GM12865 (cell line): ENCODE data around the gene IQGAP2.

ENCODE experiments used
- DNase-seq: peaks from one replicate; pipeline ENCODE4 v3.0.0; 2010; ENCODE audit warnings: low read depth
- H3K4me3 ChIP-seq: 2 replicates; pipeline ENCODE4 v1.5.1; 2011; ENCODE audit warnings: mild to moderate bottlenecking, low read depth, low read length, control low read depth
- TF ChIP-seq, protein P1 (sequence below): IDR thresholded peaks from 2 replicates; pipeline ENCODE4 v1.5.1; 2011; ENCODE audit warnings: low read length, control low read depth, low read depth, inconsistent platforms; ENCODE audit not compliant: insufficient read depth; ENCODE audit errors: missing control alignments

The IQGAP2 gene

GRCh38 chr5:76474377-76474776 lies 71.3 kb downstream of the IQGAP2 start:
- H3K4me3 ChIP-seq = no peak overlapping the region
- no peak for DNase-seq
- TF ChIP-seq, protein P1, sequence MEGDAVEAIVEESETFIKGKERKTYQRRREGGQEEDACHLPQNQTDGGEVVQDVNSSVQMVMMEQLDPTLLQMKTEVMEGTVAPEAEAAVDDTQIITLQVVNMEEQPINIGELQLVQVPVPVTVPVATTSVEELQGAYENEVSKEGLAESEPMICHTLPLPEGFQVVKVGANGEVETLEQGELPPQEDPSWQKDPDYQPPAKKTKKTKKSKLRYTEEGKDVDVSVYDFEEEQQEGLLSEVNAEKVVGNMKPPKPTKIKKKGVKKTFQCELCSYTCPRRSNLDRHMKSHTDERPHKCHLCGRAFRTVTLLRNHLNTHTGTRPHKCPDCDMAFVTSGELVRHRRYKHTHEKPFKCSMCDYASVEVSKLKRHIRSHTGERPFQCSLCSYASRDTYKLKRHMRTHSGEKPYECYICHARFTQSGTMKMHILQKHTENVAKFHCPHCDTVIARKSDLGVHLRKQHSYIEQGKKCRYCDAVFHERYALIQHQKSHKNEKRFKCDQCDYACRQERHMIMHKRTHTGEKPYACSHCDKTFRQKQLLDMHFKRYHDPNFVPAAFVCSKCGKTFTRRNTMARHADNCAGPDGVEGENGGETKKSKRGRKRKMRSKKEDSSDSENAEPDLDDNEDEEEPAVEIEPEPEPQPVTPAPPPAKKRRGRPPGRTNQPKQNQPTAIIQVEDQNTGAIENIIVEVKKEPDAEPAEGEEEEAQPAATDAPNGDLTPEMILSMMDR = no peak

- H3K4me3 ChIP-seq = no peak overlapping the region
- DNase-seq = no peak
These were observed 72.3 kb downstream of the IQGAP2 start for GRCh38 chr5:76475385-76475784.

GRCh38 chr5:76475936-76476335 lies 72.9 kb downstream of the IQGAP2 start:
- no peak overlapping the region for H3K4me3 ChIP-seq
- TF ChIP-seq, protein P1 = no peak
- DNase-seq = no peak

More at GRCh38 chr5:76475385-76475784, 72.3 kb downstream of the IQGAP2 start:
- TF ChIP-seq, protein P1 = no peak

DNA sequence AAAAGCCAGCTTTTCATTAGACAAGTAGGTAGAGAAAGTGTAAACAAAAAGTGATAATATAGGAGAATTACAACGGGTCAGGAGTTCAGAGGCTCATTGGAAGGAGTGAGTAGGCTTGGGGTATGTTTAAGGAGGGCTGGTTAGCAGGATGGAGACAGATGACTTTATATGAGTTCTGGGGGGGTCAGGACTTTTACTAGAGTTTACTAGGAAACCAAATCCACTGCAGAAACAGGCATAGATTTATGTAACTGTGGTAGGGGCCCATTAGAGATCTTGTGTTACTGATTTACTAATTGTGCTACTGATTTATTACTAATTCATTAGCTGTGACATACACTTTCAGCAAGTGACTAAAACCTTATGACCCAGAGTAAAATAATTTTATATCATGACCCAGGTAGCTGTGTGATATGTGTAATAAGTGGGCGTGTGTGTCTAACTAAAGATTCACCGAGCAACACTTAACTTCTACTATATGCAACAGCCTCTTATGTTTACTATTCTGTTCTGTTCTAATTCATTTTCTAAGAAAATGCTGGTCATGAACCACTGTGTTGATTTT lies 73.5 kb downstream of the IQGAP2 start:
- TF ChIP-seq, protein P1 = no peak
- H3K4me3 ChIP-seq = no peak overlapping the region
- DNase-seq = no peak

DNA sequence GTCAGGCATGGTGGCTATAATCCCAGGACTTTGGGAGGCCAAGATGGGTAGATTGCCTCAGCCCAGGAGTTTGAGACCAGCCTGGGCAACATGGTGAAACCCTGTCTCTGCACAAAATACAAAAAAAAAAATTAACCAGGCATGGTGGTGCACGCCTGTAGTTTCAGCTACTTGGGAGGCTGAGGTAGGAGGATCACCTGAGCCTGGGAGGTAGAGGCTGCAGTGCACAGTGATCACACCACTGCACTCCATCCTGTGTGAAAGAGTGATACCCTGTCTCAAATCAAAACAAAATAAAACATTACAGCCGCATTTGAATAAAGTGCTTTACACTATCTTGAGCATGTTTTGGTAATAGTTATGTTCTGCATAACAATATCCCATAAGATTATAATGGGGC lies 74.0 kb downstream of the IQGAP2 start:
- no peak overlapping the region for H3K4me3 ChIP-seq

GRCh38 chr5:76477571-76477970 lies 74.5 kb downstream of the IQGAP2 start:
- H3K4me3 ChIP-seq = no peak overlapping the region
- no peak for DNase-seq
- TF ChIP-seq, protein P1 = no peak

More for the DNA sequence above, 74.0 kb downstream of the IQGAP2 start:
- TF ChIP-seq, protein P1 = no peak
- DNase-seq = no peak

DNA sequence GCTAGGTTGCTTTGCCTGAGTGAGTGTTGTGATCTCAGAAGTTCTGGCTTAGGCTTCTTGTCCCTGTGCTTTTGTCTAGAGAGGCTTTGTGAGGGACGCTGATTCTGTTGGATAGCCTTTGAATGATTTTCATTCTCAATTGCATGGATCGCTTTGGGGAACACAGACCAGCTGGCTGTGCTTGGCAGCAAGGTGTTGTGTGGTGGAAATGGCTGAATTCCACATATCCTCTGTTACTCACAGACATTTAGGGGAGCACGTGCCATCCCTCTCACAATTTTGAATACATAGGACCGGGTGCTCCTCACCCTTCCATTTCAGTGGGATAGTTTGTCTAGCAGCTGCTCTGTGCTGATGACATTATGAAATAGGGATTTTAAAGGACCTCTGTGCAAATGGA lies 76.2 kb downstream of the IQGAP2 start:
- TF ChIP-seq, protein P1 = no peak
- no peak overlapping the region for H3K4me3 ChIP-seq
- no peak for DNase-seq
